ENCODE measurements around the gene LRRC61. TPM values are rescaled to one million over a fixed set of nuclear protein-coding genes. Genes with fewer than 3 reads are reported as not detected.

LRRC61 gene
- total and polyA plus RNA-seq, 2 of the 13 experiments (the other 11 are each of a cell fraction or from before 2014, with no cell fraction given) = 33.0 to 34.8 TPM

DNA sequence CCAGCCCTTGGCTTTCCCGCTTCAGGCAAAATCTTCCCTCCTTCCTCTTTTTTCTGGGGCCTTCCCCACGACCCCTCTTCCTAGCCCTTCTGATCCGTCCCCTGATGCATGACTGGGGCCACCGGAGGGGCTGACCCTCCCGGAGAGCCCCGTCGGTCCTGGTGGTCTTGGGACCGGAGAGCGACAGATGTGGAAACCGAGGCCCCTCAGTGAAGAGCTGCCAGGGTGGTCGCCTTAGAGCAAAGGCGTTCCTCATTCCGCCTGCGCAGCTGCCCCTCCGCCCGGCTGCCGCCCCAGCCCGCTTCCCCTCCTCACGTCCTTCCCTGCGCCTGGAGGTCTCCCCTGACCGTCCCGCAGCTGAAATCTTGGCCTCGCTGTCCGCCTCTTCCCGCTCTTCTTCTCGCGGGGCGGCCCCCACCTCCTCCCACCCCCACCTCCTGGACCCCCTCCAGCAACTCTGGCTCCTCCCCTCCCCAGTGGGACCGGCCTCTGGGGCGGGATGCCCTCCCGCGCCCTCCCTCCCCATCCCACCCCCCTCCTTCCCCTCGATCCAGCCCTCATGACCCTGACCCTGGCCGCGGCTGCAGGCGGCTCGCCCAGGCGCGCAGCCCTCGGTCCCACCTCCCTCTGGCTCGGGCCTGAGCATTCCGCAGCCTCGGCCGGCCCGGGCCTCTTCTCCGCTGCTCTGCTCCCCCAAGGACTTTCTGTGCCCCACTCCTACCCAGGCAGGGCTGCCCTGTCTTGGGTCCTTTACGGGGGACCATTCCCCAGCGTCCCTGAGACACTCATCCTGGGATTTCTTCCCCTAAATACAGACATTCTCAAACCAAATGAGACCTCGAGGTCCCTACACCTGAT lies 18.3 kb downstream of the LRRC61 start, which contains the start of gene RARRES2 (continued):
- TF ChIP-seq ZNF609 (CRISPR knock-in tag; IDR thresholded peaks at IDR 0.05; ENCODE audit: borderline replicate concordance) (no peak), DZIP1 (CRISPR knock-in tag; IDR thresholded peaks at IDR 0.05) (no peak), MEIS1 (CRISPR knock-in tag; IDR thresholded peaks at IDR 0.05; ENCODE audit: borderline replicate concordance) (no peak), RXRA (CRISPR knock-in tag; IDR thresholded peaks at IDR 0.05) (no peak; the same call in 1 of the 2 replicates), SCMH1 (CRISPR knock-in tag; IDR thresholded peaks at IDR 0.05; ENCODE audit: borderline replicate concordance) (no peak), ZFP36 (IDR thresholded peaks at IDR 0.05; ENCODE audit: borderline replicate concordance, low read depth, low read length, partially characterized antibody) (no peak), SMAD3 (CRISPR knock-in tag; IDR thresholded peaks at IDR 0.05) (no peak), ZFX (CRISPR knock-in tag; IDR thresholded peaks at IDR 0.05; ENCODE audit: low read depth) (peak; percentile 58; the same call in 1 of the 2 replicates), ZNF260 (CRISPR knock-in tag; IDR thresholded peaks at IDR 0.05; ENCODE audit: borderline replicate concordance, low read depth) (no peak), ZNF296 (CRISPR knock-in tag; conservative IDR thresholded peaks at IDR 0.05) (no peak), ZNF552 (CRISPR knock-in tag; IDR thresholded peaks at IDR 0.05; ENCODE audit: borderline replicate concordance) (no peak), ZBTB1 (CRISPR knock-in tag; IDR thresholded peaks at IDR 0.05; ENCODE audit: borderline replicate concordance) (no peak), KDM4B (CRISPR knock-in tag; IDR thresholded peaks at IDR 0.05) (no peak), ZBTB8A (CRISPR knock-in tag; IDR thresholded peaks at IDR 0.05; ENCODE audit: borderline replicate concordance, low read depth) (no peak), BCL6 (CRISPR knock-in tag; IDR thresholded peaks at IDR 0.05) (no peak; the same call in 1 of the 2 replicates), TARDBP (CRISPR knock-in tag; IDR thresholded peaks at IDR 0.05) (no peak), ZNF234 (CRISPR knock-in tag; conservative IDR thresholded peaks at IDR 0.05) (no peak), PPARG (CRISPR knock-in tag; conservative IDR thresholded peaks at IDR 0.05) (no peak), PTBP1 (IDR thresholded peaks at IDR 0.05; ENCODE audit: low read depth, low read length, poor library complexity, severe bottlenecking) (no peak), CENPT (CRISPR knock-in tag; IDR thresholded peaks at IDR 0.05; ENCODE audit: low read depth) (no peak)
- TF ChIP-seq, protein P1, sequence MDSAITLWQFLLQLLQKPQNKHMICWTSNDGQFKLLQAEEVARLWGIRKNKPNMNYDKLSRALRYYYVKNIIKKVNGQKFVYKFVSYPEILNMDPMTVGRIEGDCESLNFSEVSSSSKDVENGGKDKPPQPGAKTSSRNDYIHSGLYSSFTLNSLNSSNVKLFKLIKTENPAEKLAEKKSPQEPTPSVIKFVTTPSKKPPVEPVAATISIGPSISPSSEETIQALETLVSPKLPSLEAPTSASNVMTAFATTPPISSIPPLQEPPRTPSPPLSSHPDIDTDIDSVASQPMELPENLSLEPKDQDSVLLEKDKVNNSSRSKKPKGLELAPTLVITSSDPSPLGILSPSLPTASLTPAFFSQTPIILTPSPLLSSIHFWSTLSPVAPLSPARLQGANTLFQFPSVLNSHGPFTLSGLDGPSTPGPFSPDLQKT (CRISPR knock-in tag; IDR thresholded peaks at IDR 0.05; ENCODE audit: borderline replicate concordance) = no peak

All from HepG2 (cell line).